Stimulated activated CD4-positive, alpha-beta T cell treated with anti-CD3 and anti-CD28 coated beads, Interleukin-15, amount 100 ng/mL, for 1 hour (primary cell): ENCODE data around the gene SYCN.

Experiments
- DNase-seq, 2 donors: peaks; one replicate each; pipeline ENCODE4 v3.0.0-alpha.2; 2020; ENCODE audit warnings: low read depth in 1 of 2, low spot score in 1 of 2

Gene SYCN

DNA sequence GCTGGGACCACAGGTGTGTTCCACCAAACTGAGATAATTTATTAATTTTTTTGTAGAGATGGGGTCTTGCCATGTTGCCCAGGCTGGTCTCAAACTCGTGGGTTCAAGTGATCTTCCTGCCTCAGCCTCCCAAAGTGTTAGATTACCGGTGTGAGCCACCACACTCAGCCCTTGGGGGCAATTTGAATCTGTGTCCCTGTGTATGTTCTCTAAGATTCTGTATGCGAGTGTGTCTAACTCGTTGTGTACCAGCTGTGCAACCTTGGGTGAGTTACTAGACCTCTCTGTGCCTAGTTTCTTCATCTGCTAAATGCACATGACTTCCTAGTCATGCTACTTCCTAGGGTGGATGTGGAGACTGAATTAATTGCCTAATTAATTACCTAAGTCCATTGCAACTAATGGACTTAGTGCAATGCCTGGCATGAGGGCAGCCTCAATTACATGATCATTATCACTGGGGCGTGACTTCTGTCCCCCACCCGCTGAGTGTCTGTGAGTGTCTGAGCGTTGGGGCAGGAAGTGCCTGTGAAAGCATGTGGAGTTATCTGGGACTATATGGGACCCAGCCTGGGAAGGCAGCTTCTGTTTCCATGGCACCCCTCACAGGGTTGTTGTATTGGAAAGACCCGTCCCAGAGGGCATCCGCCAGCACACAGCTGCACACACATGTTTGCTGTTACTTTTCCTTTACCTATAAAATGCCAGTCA is 9.1 kb downstream of the SYCN start:
- no peak for DNase-seq

DNA sequence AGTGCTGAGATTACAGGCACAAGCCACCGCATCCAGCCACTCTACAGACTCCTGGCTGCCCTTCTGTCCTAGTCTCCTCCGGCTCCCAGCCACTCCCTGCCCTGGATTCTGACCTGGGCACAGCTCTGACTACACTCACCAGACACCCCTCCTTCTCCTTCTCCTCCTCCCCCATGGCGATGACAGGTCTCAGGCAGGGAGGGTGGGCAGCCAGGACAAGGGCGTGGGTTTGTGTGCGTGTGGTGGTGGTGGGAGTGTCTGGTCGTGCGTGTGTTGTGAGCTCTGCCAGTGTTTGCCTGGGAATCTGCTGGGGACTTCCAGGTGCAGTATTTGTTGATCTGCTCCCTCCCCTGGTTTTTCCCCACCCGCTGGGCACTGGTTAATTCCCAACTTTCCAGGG is 10.3 kb downstream of the SYCN start:
- DNase-seq: no peak

DNA sequence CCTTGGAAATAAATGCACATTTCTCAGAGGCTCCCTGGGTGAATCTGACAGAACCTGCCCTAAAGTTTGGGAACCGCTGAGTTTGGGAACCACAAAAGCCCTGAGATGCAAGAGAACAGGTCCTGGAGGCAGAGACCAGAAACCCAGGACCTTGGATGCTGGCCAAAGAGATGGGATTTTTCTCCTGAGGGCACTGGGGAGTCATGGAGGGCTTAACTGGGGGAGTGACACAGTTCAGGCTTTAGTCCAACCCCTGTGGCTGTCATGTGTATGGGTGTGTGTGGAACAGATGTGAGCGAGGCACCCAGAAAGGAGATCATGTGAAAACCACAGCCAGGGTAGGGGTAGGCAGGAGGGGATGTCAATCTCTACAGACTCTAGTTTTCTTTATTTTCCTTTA is 11.2 kb downstream of the SYCN start:
- DNase-seq: no peak

DNA sequence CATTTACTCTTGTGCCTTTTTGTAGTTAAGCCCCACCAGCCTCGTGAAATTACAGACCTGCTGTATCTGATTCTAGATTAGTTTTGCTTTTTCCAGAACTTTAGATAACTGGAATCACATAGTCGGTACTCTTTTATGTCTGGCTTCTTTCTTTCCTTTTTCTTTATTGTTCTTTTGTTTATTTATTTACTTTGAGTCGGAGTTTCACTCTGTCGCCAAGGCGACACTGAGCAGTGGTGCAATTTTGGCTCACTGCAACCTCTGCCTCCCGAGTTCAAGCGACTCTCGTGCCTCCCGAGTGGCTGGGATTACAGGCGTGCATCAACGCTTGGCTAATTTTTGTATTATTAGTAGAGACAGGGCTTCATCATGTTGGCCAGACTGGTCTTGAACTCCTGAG is 13.3 kb downstream of the SYCN start:
- DNase-seq: no peak

DNA sequence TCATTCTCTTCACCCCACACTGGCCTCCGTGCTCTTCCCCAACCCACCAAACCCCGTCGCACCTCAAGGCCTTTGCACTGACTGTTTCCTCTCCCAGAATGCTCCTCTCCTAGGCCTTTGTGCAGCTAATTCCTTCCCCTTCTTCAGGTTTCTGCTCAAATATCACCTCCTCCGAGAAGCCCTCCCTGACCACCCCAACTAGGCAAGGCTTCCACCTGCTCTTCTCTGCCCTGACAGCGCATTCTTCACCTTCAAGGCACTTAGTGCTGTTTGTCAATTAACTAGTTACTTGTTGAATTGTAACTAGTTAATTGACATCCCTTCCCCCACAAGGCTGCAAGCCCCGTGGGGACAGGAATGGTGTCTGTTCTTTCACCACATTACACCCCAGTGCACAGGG is 15.1 kb downstream of the SYCN start:
- DNase-seq: no peak

DNA sequence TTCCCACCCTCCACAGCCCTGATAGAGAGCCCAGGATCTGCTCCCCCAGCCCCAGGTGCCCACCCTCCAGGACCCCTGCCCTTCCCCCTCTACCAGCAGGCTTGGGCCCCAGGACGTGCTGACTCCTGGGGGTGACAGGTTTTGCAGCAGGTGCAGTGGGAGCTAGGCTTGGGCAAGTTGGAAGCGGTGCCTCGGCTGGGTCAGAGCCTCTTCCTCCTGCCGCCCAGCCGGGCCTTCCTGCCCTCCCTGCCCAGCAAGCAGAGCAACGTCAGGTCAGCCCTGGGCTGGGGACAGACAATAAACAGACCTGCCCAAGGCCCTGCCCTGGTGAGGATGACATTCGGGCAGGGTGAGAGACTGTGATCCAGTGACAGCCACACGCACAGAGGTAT is 16.5 kb downstream of the SYCN start:
- DNase-seq: no peak

DNA sequence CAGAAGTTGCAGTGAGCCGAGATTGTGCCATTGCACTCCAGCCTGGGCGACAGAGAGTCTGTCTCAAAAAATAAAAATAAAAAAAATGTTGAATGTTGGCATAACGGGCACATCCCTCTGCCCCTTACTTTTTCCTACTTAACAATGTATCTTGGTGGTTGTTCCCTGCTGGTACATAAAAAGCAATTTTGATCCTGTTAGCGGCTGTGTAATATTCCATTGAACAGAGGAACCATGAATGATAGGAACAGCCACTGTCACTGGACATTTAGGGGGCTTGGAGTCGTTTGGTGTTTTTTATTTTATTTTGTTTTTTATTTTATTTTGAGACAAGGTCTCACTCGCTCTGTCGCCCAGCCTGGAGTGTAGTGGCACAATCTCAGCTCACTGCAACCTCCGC is 17.7 kb downstream of the SYCN start:
- DNase-seq: no peak

DNA sequence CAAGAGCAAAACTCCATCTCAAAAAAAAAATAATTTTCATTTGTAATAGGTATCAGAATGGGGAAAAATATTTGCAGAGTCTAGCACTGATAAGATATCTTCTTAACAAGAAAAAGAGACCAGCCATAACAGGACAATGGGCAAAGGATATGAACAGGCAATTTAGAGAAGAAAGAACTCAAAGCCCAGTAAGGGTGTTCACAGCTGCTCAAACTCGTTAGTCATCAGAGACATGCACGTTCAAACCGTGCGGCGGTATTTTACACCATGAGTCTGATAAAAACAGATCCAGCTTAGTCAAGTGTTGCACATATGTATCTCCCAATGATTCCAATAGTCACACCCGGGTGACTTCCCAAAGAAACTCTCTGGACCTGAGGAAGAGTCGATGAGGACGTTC is 21.0 kb downstream of the SYCN start:
- DNase-seq: no peak

DNA sequence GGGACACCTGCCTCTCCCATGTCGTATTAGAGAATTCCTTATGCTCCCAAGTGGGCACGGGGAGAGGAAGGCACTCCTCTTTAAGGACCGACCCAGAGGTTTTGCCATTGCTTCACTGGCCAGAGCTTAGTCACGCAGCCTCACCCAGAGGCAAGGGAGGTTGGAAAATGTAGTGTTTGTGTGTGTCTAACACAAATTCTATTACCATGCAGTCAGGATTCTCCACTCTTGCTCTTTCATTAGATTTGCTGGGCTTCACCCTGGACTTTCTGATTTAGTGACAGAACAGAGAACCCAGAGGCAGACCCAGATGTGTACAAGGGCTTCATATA is 21.9 kb downstream of the SYCN start:
- no peak for DNase-seq

DNA sequence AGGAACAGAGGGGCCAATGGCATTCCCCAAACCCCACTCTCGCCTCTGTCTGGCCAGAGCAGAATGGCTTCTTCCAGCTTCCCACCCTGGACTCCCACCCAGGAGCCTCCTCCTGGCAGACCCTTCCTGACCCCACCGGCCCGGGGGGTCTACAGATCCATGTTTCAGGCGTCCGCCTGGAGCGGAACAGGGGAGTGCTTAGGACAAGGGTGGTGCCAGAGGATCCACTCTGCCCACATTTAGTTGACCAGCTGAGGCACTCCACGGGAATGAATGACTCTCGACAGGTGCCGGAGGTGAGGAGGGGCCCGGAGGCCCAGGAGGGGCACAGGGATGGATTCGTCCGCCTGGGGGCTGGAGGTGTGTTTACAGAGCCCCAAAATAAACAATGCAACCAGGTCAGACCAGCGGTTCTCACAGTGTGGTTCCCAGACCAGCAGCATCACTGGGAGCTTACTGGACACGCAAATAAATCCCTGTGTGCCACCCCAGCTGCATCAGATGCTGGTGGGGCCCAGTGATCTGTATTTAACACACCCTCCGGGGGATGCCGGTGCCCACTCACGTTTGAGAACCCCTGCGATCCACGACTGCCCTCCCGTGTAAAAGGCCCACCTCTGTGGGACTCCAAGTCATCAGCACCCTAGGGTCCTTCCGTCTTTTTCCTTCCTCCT is 22.4 kb downstream of the SYCN start:
- DNase-seq: no peak

DNA sequence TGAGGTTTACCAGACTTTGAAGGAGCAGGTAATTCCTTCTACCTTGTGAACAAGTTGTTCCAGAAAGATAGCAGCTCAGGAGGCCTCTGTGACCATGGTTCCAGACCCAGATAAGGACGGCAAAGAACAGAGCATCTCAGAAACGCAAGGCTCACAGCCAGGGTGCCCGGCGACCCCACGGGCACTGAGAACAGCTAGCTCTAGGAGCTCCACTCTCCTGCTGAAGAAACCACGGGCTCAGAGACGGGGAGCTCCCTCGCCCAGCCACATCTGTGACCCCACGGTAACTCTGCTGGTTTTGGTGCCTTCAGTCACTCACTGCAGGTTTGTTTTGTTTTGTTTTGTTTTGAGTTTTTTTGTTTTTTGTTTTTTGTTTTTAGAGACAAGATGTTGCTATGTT is 23.3 kb downstream of the SYCN start:
- no peak for DNase-seq

DNA sequence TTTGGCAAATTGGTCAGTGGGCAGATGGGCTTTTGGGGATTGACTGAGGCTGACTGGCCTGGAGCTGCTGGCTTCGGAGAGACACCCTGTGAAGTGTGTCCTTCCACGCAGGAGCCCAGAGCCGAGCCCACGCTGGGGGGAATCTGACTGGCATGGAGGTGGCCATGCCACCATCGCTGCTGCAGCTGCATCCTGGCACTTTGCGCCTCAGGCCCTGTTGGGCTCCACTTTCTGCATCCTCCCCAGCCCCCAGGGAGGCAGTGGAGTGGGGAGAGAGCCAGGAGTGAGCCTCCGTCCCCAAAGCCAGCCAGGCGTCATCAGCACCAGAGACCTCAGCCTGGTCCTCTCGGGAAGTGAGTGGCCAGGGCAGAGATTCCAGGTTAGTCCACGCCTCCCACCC is 24.3 kb downstream of the SYCN start:
- DNase-seq: no peak

DNA sequence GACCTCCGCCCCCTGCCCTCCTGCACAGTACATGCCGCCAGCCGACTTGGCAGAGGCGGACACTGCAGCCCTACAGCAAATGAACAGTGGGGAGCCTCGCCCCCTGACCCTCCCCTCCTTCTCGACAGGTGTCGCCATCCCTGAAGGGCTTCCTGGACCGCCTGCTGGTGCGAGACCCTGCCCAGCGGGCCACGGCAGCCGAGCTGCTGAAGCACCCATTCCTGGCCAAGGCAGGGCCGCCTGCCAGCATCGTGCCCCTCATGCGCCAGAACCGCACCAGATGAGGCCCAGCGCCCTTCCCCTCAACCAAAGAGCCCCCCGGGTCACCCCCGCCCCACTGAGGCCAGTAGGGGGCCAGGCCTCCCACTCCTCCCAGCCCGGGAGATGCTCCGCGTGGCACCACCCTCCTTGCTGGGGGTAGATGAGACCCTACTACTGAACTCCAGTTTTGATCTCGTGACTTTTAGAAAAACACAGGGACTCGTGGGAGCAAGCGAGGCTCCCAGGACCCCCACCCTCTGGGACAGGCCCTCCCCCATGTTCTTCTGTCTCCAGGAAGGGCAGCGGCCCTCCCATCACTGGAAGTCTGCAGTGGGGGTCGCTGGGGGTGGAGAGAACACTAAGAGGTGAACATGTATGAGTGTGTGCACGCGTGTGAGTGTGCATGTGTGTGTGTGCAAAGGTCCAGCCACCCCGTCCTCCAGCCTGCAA is 25.6 kb downstream of the SYCN start:
- DNase-seq: no peak

DNA sequence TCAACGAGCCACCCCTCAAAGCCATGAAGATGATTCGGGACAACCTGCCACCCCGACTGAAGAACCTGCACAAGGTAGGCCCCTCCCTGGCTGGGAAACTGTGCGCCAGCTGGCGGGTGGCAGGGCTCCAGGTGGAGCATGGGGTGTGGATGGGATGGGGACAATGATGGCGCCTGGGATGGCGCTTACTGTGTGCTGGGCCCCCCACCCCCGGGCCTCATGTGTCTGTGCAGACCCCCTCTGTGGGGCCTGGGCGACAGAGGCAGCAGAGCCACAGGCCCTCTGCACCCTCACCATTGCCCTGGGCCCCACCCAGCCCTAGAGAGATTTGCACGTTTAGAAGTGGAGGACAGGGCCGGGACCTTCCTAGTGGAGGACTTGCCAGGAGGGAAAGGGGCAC is 26.3 kb downstream of the SYCN start:
- DNase-seq: no peak

DNA sequence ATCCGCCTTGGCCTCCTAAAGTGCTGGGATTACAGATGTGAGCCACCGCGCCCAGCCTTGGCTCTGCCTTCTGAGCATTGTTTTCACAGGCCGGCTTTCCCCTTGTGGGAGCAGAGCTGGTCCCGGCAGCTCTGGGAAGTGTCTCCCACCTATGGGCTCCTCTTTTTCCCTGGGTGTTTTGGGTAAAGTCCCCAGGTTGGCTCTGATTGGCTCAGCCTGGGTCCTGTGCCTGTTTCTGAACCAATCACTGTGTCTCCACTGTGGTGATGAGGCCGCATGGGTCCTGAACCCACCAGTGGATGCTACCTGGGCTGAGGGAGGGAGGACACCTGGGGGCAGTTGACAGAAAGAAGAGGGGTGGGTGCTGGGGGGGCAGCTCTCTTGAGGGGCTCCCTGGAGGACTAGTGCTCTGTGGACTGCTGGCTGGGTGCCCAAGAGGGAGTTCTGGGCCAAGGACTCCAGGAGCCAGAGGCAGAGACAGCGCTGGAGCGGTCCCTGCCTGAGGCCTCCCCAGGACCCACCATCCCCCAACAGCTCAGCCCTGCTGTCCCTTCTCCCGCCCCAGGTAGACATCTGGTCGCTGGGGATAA is 26.9 kb downstream of the SYCN start:
- no peak for DNase-seq

DNA sequence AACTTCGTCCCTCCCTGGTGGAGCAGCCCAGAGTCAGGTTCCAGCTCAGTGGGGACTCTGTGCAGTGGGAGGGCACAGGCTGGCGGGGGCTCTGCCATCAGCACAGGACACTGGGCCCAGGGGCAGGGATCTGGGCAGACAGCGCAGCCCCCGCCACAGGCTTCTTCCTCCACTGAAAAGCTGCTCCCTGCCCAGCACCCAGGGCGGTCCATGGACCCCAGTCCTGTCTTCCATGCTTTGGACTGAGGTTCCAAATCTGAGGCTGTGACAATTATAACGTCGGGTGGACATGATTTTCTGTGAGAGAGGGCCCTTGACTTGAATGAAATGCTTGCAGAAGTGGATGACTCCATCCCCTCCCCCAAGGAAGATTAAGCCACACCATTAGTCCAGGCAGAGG is 28.5 kb downstream of the SYCN start:
- no peak for DNase-seq

DNA sequence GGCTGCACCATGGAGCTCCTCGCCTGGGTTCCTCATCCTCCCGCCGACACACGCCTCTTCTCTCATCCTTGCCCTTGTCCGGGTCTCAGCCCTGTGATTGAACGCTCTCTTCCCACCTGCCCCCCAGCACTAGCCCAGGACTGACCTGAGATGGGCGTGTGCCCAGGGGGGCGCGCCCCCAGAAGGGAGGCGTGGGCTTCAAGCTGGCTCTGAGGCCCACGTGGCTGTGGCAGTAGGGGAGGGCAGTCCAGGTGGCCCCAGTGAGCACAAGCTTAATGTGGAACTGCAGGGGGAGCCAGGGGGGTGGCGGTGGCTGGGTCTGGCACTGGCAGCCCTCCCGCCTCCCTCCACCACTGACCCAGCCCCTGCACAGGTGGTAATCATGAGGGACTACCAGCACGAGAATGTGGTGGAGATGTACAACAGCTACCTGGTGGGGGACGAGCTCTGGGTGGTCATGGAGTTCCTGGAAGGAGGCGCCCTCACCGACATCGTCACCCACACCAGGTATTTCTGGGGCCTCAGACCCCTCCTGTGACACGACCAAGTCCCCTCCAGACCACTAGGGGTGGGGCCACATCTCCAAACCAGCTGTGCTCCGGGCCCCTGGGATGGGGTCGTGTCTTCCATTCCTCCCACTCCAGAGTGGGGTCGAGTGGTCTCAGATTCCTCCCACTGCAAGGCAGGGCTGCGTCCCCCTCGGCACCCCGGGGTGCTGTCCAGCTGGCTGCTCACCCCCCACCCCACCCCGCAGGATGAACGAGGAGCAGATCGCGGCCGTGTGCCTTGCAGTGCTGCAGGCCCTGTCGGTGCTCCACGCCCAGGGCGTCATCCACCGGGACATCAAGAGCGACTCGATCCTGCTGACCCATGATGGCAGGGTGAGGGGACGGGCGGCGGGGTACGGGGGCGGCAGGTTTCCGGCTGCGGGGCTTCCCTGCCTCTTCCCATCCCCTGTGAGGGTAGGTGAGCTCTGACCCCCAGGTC is 29.2 kb downstream of the SYCN start:
- no peak for DNase-seq

DNA sequence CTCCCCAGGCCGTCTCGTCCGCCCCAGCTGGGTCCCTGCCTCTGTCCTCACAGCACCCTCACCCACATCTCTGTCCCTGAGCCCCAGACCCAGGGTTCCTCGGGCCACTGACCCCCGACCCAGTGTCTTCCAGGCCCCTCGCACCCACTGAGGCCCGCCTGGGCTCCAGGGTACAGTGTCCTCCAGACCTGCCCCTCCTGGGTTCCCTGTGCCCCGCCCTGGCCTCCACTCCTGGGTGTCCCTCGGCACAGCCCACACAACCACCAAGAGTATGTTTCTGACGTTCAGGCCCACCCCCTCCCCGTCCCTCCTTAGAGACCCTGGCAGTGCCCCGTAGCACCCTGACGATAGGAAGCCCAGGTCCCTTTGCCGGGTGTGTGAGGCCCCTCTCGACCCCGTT is 29.9 kb downstream of the SYCN start:
- DNase-seq: no peak

DNA sequence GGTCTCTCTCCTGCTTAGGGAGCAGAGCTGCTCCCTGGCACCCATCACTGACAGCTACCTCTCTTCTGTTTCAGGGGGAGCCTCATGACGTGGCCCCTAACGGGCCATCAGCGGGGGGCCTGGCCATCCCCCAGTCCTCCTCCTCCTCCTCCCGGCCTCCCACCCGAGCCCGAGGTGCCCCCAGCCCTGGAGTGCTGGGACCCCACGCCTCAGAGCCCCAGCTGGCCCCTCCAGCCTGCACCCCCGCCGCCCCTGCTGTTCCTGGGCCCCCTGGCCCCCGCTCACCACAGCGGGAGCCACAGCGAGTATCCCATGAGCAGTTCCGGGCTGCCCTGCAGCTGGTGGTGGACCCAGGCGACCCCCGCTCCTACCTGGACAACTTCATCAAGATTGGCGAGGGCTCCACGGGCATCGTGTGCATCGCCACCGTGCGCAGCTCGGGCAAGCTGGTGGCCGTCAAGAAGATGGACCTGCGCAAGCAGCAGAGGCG is 30.5 kb downstream of the SYCN start:
- DNase-seq: no peak

DNA sequence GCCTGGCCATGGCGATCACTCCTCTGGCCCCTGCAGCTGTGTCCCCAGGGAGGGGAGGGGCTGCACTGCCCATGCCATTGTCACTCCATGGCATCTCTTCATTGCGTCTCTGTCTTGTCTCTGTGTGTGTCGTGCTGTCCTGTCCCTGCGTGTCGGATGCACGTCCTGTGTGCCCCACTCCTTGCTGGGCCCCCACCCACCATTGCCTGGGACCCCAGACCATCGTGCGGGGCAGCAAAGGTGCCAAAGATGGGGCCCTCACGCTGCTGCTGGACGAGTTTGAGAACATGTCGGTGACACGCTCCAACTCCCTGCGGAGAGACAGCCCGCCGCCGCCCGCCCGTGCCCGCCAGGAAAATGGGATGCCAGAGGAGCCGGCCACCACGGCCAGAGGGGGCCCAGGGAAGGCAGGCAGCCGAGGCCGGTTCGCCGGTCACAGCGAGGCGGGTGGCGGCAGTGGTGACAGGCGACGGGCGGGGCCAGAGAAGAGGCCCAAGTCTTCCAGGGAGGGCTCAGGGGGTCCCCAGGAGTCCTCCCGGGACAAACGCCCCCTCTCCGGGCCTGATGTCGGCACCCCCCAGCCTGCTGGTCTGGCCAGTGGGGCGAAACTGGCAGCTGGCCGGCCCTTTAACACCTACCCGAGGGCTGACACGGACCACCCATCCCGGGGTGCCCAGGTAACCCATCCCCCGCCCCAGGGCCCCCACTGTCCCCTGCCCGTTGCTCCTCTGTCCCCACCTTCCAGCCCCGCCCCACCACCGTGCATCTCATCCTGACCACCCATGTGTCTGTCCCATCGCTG is 31.2 kb downstream of the SYCN start:
- no peak for DNase-seq
